ENCODE results near the gene TARBP1.

Gene TARBP1

GRCh38 chr1:234458352-234459017, 20.5 kb downstream of the TARBP1 start:
- H3K4me1 Mint-ChIP-seq, result no peaks in the 10 kb centered on the region

DNA sequence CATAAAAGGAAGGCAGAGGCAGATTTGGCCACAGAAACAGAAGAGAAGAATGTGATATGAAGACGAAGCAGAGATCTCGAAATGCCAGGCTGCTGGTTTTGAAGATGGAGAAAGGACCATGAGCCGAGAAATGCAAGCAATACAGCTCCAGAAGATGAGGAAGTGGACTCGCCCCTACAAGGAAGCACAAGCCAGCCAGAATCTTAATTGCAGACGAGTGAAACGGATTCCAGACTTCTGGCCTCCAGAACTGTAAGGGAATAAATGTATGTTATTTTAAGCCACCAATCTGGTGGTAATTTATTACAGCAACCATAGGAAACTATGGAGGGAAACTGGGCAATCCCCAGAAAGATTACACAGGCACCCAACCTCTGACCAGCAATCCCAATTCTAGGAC, 24.1 kb downstream of the TARBP1 start:
- Mint-ChIP-seq H3K36me3 (ENCODE audit: low read depth) (peaks cover 30% of the 10 kb centered on the region), H3K27me3 (no peaks in the 10 kb centered on the region), H3K4me3 (no peak overlapping the region), H3K27ac (no peak overlapping the region), H3K4me1 (peaks cover 4% of the 10 kb centered on the region), H3K9me3 (no peaks in the 10 kb centered on the region)
- no peak for DNase-seq
- ATAC-seq, result no peak

More at GRCh38 chr1:234458352-234459017, 20.5 kb downstream of the TARBP1 start:
- no peak for ATAC-seq
- H3K9me3 Mint-ChIP-seq, result no peaks in the 10 kb centered on the region
- H3K27ac Mint-ChIP-seq, result no peak overlapping the region
- no peak for DNase-seq
- peaks cover 32% of the 10 kb centered on the region for H3K36me3 Mint-ChIP-seq (ENCODE audit: low read depth)
- no peak overlapping the region for H3K4me3 Mint-ChIP-seq
- no peaks in the 10 kb centered on the region for H3K27me3 Mint-ChIP-seq

- ATAC-seq, result no peak
- DNase-seq, result no peak
- H3K27ac Mint-ChIP-seq, result no peak overlapping the region
- peaks cover 4% of the 10 kb centered on the region for H3K4me1 Mint-ChIP-seq
- no peaks in the 10 kb centered on the region for H3K9me3 Mint-ChIP-seq
- H3K4me3 Mint-ChIP-seq, result no peak overlapping the region
- no peaks in the 10 kb centered on the region for H3K27me3 Mint-ChIP-seq
- peaks cover 42% of the 10 kb centered on the region for H3K36me3 Mint-ChIP-seq (ENCODE audit: low read depth)
Measured at GRCh38 chr1:234452406-234452965, 26.5 kb downstream of the TARBP1 start.

GRCh38 chr1:234440348-234440747, 38.6 kb downstream of the TARBP1 start:
- H3K4me1 Mint-ChIP-seq, result no peaks in the 10 kb centered on the region
- DNase-seq (no peak), ATAC-seq (no peak)
- H3K36me3 Mint-ChIP-seq (ENCODE audit: low read depth), result peaks cover 71% of the 10 kb centered on the region
- H3K27me3 Mint-ChIP-seq, result no peaks in the 10 kb centered on the region
- H3K27ac Mint-ChIP-seq, result no peak overlapping the region
- H3K9me3 Mint-ChIP-seq, result peaks cover 6% of the 10 kb centered on the region
- H3K4me3 Mint-ChIP-seq, result no peak overlapping the region

- Mint-ChIP-seq H3K27ac (no peak overlapping the region), H3K9me3 (peaks cover 6% of the 10 kb centered on the region), H3K36me3 (ENCODE audit: low read depth) (peaks cover 66% of the 10 kb centered on the region), H3K4me3 (no peak overlapping the region), H3K27me3 (no peaks in the 10 kb centered on the region), H3K4me1 (peaks cover 1% of the 10 kb centered on the region)
- DNase-seq (no peak), ATAC-seq (no peak)
Measured at GRCh38 chr1:234438579-234438978, 40.4 kb downstream of the TARBP1 start.

DNA sequence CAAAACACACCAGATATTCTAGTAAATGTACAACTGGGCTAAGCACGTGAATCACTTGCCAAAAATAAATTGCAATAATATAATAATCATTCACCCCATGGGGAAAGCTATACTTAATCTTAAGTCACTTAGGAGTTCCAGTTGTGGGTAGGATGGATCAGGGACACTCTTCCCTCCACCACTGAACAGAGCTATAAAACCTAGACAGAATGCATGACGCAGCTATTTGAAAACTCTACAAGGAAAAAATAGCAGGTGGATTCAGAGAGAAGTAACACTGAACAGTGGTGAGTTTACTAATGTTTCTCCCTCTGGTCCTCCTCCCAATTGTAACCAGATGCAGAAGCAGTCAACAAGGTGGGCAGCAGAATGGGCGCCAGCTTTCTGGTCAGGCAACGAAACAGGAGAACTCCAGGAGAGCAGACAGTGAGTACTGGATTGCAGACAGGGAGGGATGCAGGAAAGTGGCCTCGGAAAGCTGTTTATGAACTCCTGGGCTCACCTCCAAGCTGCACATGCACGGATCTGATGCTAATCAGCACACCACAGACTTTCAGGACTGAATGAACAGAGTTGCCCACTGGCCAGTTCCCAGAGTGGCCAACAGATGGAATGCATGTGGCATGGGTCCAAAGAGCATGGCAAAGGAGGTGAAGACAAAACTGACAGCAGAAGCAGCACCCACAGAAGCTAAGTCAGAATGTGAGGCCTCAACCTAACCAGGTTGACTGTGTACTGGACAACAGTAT, 41.4 kb downstream of the TARBP1 start:
- Mint-ChIP-seq H3K27ac (no peak overlapping the region), H3K4me3 (no peak overlapping the region), H3K27me3 (no peaks in the 10 kb centered on the region), H3K4me1 (peaks cover 4% of the 10 kb centered on the region), H3K9me3 (peaks cover 6% of the 10 kb centered on the region), H3K36me3 (ENCODE audit: low read depth) (peaks cover 66% of the 10 kb centered on the region)
- ATAC-seq, result no peak
- DNase-seq, result no peak

DNA sequence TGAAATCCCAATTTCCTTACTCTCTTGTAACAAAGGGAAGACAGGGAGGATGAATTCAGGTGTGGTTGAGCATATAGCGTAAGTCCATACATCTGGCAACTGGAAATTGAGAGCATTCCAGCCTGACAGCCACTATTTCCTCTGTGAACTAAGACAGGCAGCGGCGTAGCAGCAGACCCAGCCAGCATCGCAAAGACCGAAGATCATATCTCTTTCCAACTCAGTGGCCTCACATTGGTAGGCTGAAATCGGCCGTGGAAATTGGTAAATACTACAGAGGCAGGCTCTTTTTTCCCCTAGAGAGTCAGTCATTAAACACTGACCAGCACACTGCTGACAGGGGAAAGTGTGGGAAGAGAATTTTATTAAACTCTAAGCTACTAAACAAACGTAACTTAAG, 43.4 kb downstream of the TARBP1 start:
- Mint-ChIP-seq H3K27me3 (no peaks in the 10 kb centered on the region), H3K9me3 (peaks cover 6% of the 10 kb centered on the region), H3K36me3 (ENCODE audit: low read depth) (peaks cover 52% of the 10 kb centered on the region), H3K27ac (no peak overlapping the region), H3K4me1 (peaks cover 4% of the 10 kb centered on the region), H3K4me3 (no peak overlapping the region)
- ATAC-seq, result no peak
- no peak for DNase-seq

DNA sequence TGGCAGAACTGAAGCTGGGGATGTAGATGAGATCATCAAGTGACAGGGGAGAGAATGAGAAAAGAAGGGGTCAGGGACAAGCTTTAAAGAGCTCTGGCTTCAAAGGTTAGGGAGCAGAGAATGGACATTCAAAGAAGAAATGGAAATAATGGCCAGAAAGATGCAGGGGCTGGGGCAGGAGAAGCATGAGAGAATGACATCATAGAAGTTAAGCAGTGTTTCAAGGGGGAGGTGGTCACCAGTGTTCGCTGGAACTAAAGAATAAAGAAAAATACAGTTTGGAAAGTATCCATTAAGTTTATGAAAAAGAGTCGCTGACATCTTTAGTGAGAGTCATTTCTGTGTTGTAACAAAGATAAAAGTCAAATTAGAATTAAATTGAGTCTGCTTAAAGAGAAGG, 44.3 kb downstream of the TARBP1 start:
- no peak overlapping the region for H3K4me3 Mint-ChIP-seq
- H3K9me3 Mint-ChIP-seq, result no peaks in the 10 kb centered on the region
- ATAC-seq, result no peak
- H3K36me3 Mint-ChIP-seq (ENCODE audit: low read depth), result peaks cover 48% of the 10 kb centered on the region
- H3K27me3 Mint-ChIP-seq, result no peaks in the 10 kb centered on the region
- H3K4me1 Mint-ChIP-seq, result peaks cover 4% of the 10 kb centered on the region
- no peak for DNase-seq
- H3K27ac Mint-ChIP-seq, result no peak overlapping the region

GRCh38 chr1:234433563-234434285, 45.3 kb downstream of the TARBP1 start:
- H3K4me3 Mint-ChIP-seq, result no peak overlapping the region
- H3K9me3 Mint-ChIP-seq, result no peaks in the 10 kb centered on the region
- H3K27ac Mint-ChIP-seq, result no peak overlapping the region
- H3K36me3 Mint-ChIP-seq (ENCODE audit: low read depth), result peaks cover 49% of the 10 kb centered on the region
- DNase-seq, result no peak
- peak; percentile 43 for ATAC-seq
- peaks cover 4% of the 10 kb centered on the region for H3K4me1 Mint-ChIP-seq
- no peaks in the 10 kb centered on the region for H3K27me3 Mint-ChIP-seq

DNA sequence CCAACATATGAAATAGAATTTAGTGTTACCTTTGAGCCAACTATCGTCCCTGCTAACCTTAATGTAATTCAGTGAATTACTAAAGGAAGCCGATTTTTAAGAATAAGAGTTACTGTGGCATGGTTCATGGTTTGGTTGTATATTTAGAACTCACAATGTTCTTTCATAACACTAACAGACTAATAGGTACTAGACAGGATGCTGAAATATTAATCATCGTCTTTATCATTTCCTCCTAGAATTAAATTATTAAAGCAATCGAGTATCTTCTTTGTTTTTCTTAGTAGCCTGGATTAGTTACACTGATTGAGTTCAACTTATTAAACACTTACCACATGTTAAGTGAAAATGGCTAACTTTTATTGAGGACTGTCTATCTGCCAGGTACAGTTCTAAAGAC, 47.7 kb downstream of the TARBP1 start:
- no peak for DNase-seq
- no peaks in the 10 kb centered on the region for H3K9me3 Mint-ChIP-seq
- no peak overlapping the region for H3K4me3 Mint-ChIP-seq
- no peak for ATAC-seq
- H3K4me1 Mint-ChIP-seq, result peaks cover 4% of the 10 kb centered on the region
- H3K27me3 Mint-ChIP-seq, result no peaks in the 10 kb centered on the region
- no peak overlapping the region for H3K27ac Mint-ChIP-seq
- H3K36me3 Mint-ChIP-seq (ENCODE audit: low read depth), result peaks cover 48% of the 10 kb centered on the region

DNA sequence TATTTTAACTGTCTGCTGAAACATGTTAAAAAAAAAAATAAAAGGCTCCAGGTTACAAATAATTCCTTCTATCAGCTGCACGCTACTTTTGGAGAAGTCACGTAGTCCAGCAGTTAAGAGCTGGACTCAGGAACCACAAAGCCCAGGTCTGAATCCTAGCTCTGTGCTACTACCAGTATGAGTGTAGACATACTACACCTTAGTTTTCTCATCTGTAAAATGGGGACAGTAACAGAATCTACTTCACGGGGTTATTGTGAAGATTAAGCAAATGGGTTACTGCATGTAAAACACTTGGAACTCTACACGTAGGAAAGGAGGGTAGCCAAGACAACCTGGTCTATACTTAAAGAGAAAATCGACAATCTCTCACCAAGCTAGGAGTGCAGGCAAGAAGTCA, 48.3 kb downstream of the TARBP1 start:
- Mint-ChIP-seq H3K4me3 (no peak overlapping the region), H3K27me3 (no peaks in the 10 kb centered on the region), H3K36me3 (ENCODE audit: low read depth) (peaks cover 50% of the 10 kb centered on the region), H3K27ac (no peak overlapping the region), H3K4me1 (peaks cover 4% of the 10 kb centered on the region), H3K9me3 (no peaks in the 10 kb centered on the region)
- DNase-seq (no peak), ATAC-seq (no peak)

GRCh38 chr1:234429434-234429806, 49.6 kb downstream of the TARBP1 start:
- H3K27me3 Mint-ChIP-seq, result no peaks in the 10 kb centered on the region
- H3K36me3 Mint-ChIP-seq (ENCODE audit: low read depth), result peaks cover 50% of the 10 kb centered on the region
- peaks cover 4% of the 10 kb centered on the region for H3K4me1 Mint-ChIP-seq
- H3K4me3 Mint-ChIP-seq, result no peak overlapping the region
- no peaks in the 10 kb centered on the region for H3K9me3 Mint-ChIP-seq
- ATAC-seq (no peak), DNase-seq (no peak)
- H3K27ac Mint-ChIP-seq, result no peak overlapping the region

DNA sequence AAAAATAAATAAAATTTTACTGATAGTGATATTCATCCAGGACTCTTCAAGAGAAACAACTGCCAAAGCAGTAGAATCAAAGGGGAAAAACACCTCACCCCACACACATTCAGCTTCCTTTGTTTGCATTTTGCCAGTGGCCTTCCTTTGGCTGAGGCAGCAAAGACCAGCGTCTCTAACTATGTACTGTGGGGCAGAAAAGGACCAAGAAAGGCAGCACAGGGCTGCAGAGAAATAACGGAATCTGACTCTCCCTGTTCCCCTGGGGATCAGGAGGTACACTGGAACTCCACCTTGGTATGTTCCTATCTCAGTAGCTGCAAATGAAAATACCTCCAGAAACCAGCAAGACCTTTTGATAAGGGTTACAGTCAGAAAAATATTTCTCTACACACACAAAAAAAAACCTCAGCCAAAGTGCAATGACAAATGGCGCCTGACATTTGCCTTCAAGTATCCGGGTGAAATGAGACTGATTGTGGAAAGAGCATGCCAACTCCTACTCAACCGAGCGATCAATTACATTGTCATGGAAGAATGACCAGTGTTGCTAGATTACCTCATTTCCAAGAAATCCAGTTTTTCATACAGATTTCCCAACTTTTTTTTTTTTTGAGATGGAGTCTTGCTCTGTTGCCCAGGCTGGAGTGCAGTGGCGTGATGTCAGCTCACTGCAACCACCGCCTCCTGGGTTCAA, 50.9 kb downstream of the TARBP1 start:
- ATAC-seq, result no peak
- Mint-ChIP-seq H3K9me3 (no peaks in the 10 kb centered on the region), H3K36me3 (ENCODE audit: low read depth) (peaks cover 51% of the 10 kb centered on the region), H3K27ac (no peak overlapping the region), H3K27me3 (no peaks in the 10 kb centered on the region), H3K4me3 (no peak overlapping the region), H3K4me1 (no peaks in the 10 kb centered on the region)
- no peak for DNase-seq

DNA sequence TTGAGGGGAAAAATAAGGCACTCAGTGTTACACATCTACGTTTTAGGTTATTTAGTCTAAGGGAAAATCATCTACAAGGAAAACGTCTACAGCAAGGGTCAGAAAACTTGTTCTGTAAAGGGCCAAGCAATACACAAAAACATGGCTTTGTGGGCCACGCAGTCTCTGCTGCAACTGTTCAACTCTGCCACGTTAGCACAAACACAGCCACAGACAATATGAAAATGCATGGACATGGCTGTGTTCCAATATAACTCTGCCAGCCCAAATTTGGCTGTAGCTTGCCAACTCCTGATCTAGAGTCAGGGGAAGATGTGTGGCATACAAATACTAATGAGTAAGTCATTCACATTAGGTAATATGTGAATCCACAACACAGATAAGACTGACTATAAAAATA, 65.0 kb downstream of the TARBP1 start:
- H3K27ac Mint-ChIP-seq, result no peak overlapping the region
- H3K9me3 Mint-ChIP-seq, result no peaks in the 10 kb centered on the region
- ATAC-seq (no peak), DNase-seq (no peak)
- no peak overlapping the region for H3K4me3 Mint-ChIP-seq
- H3K4me1 Mint-ChIP-seq, result no peaks in the 10 kb centered on the region
- no peaks in the 10 kb centered on the region for H3K27me3 Mint-ChIP-seq
- H3K36me3 Mint-ChIP-seq (ENCODE audit: low read depth), result peaks cover 37% of the 10 kb centered on the region

Data from activated naive CD8-positive, alpha-beta T cell treated with anti-CD3 and anti-CD28 coated beads, Interleukin-2, amount 50 U/mL, for 24 hours (primary cell).